HG03439 (cell line): Measurements from ENCODE around the gene ARHGAP22.

Experiments used
- ATAC-seq: cut with Tn5 transposase; IDR thresholded peaks from one replicate; pipeline ENCODE4 v1.9.1; 2021; ENCODE audit warnings: mild to moderate bottlenecking, moderate library complexity; ENCODE audit not compliant: unreplicated experiment

ARHGAP22 gene

GRCh38 chr10:48555310-48556042 lies 49.4 kb downstream of the ARHGAP22 start:
- ATAC-seq, result no peak

- no peak for ATAC-seq
Observed at GRCh38 chr10:48554656-48555055, 50.2 kb downstream of the ARHGAP22 start.

- ATAC-seq, result no peak
Observed at GRCh38 chr10:48554246-48554645, 50.6 kb downstream of the ARHGAP22 start.

GRCh38 chr10:48552946-48553564 lies 51.8 kb downstream of the ARHGAP22 start:
- no peak for ATAC-seq

GRCh38 chr10:48551861-48552591 lies 52.8 kb downstream of the ARHGAP22 start:
- no peak for ATAC-seq

- no peak for ATAC-seq
Observed at GRCh38 chr10:48550977-48551376, 53.9 kb downstream of the ARHGAP22 start.

- ATAC-seq, result no peak
Observed at GRCh38 chr10:48550071-48550691, 54.7 kb downstream of the ARHGAP22 start.

GRCh38 chr10:48549236-48549635 lies 55.6 kb downstream of the ARHGAP22 start:
- no peak for ATAC-seq

- ATAC-seq, result no peak
Observed at GRCh38 chr10:48548531-48549135, 56.2 kb downstream of the ARHGAP22 start.

GRCh38 chr10:48547981-48548380 lies 56.9 kb downstream of the ARHGAP22 start:
- ATAC-seq, result no peak

- ATAC-seq, result no peak
Observed at GRCh38 chr10:48547061-48547895, 57.6 kb downstream of the ARHGAP22 start.

- ATAC-seq, result no peak
Observed at GRCh38 chr10:48545462-48546145, 59.3 kb downstream of the ARHGAP22 start.

- ATAC-seq, result no peak
Observed at GRCh38 chr10:48543182-48543844, 61.6 kb downstream of the ARHGAP22 start.

GRCh38 chr10:48542471-48543181 lies 62.2 kb downstream of the ARHGAP22 start:
- no peak for ATAC-seq

- no peak for ATAC-seq
Observed at GRCh38 chr10:48541144-48541795, 63.6 kb downstream of the ARHGAP22 start.

GRCh38 chr10:48538611-48539010 lies 66.3 kb downstream of the ARHGAP22 start:
- no peak for ATAC-seq

- no peak for ATAC-seq
Observed at GRCh38 chr10:48536916-48537890, 67.7 kb downstream of the ARHGAP22 start.
